ENCODE measurements around the gene LRGUK.
"Not testable (repeated sequence)": the region's sequence is repeated elsewhere in the genome, so short reads cannot be mapped to it uniquely, and the experiment has no call there.

Gene LRGUK

GRCh38 chr7:134189559-134189958, 62.4 kb downstream of the LRGUK start:
- DNase-seq = no peak

GRCh38 chr7:134191876-134192275, 64.7 kb downstream of the LRGUK start:
- DNase-seq = no peak

- DNase-seq = no peak
These were observed 66.1 kb downstream of the LRGUK start for GRCh38 chr7:134193240-134193639.

GRCh38 chr7:134195252-134195651, 68.1 kb downstream of the LRGUK start:
- no peak for DNase-seq

- no peak for DNase-seq
These were observed 69.3 kb downstream of the LRGUK start for GRCh38 chr7:134196439-134196838.

- no peak for DNase-seq
These were observed 70.2 kb downstream of the LRGUK start for GRCh38 chr7:134197345-134197744.

- DNase-seq = no peak
These were observed 73.8 kb downstream of the LRGUK start for GRCh38 chr7:134200970-134201369.

- no peak for DNase-seq
These were observed 74.6 kb downstream of the LRGUK start for GRCh38 chr7:134201569-134202261.

- DNase-seq = no peak
These were observed 76.2 kb downstream of the LRGUK start for GRCh38 chr7:134203186-134203889.

GRCh38 chr7:134209322-134210015, 82.3 kb downstream of the LRGUK start:
- DNase-seq = no peak

- DNase-seq = no peak
These were observed 83.1 kb downstream of the LRGUK start for GRCh38 chr7:134210227-134210626.

- no peak for DNase-seq
These were observed 84.0 kb downstream of the LRGUK start for GRCh38 chr7:134210976-134211663.

- DNase-seq = no peak
These were observed 84.7 kb downstream of the LRGUK start for GRCh38 chr7:134211817-134212216.

GRCh38 chr7:134212576-134213546, 85.7 kb downstream of the LRGUK start:
- no peak for DNase-seq

- DNase-seq = no peak
These were observed 93.1 kb downstream of the LRGUK start for GRCh38 chr7:134220236-134220635.

GRCh38 chr7:134231296-134231695, 104.2 kb downstream of the LRGUK start:
- not testable (repeated sequence) for DNase-seq

- no peak for DNase-seq
These were observed 107.1 kb downstream of the LRGUK start for GRCh38 chr7:134234216-134234615.

GRCh38 chr7:134245253-134245652, 118.1 kb downstream of the LRGUK start:
- DNase-seq = no peak

- no peak for DNase-seq
These were observed 119.2 kb downstream of the LRGUK start for GRCh38 chr7:134246347-134246746.

- DNase-seq = no peak
These were observed 119.6 kb downstream of the LRGUK start for GRCh38 chr7:134246761-134247160.

- DNase-seq = no peak
These were observed 121.1 kb downstream of the LRGUK start for GRCh38 chr7:134248196-134248595.

GRCh38 chr7:134254311-134254710, 127.2 kb downstream of the LRGUK start:
- DNase-seq = no peak

Measured in SW 1271 (cell line).